ENCODE data around the gene D2HGDH.
"Not testable (repeated sequence)": the region's sequence is repeated elsewhere in the genome, so short reads cannot be mapped to it uniquely, and the experiment has no call there.

Gene D2HGDH

DNA sequence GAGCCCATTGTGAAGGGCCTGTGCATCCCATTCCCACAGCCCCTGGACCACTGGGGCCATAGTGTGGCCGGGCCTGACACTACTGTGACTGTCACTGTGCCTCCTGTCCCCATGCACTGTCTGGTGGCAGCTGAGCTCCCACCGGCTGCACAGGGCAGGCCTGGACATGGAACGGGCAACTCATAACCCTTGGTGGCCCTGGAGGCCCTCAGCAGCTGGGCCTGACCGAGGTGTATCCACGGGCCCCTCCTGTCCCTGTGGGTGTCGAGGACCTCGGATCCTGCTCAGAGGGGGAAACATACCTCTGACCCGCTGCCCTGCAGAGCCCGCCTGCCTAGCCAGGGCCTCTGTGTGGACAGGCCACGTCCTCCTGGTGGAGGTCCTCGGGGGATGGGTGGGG, 34.4 kb downstream of the D2HGDH start:
- no peak for DNase-seq (ENCODE audit: low read depth)

DNA sequence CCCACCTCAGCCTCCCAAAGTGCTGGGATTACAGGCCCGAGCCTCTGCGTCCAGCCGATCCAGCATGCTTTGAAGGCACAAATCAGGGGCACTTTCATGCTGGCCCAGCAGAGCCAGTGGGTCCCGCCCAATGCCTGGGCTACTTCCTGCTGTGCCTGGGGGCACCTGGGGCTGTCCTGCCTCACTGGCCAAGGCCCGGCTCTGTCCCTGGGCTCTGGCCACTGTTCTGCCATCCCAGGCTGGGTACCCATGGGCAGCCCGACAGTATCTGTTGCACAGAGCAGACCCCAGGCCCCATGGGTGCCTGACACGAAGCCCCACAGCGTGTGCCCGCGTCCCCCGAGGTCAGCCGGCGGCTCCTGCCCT, 35.4 kb downstream of the D2HGDH start:
- no peak for DNase-seq (ENCODE audit: low read depth)

DNA sequence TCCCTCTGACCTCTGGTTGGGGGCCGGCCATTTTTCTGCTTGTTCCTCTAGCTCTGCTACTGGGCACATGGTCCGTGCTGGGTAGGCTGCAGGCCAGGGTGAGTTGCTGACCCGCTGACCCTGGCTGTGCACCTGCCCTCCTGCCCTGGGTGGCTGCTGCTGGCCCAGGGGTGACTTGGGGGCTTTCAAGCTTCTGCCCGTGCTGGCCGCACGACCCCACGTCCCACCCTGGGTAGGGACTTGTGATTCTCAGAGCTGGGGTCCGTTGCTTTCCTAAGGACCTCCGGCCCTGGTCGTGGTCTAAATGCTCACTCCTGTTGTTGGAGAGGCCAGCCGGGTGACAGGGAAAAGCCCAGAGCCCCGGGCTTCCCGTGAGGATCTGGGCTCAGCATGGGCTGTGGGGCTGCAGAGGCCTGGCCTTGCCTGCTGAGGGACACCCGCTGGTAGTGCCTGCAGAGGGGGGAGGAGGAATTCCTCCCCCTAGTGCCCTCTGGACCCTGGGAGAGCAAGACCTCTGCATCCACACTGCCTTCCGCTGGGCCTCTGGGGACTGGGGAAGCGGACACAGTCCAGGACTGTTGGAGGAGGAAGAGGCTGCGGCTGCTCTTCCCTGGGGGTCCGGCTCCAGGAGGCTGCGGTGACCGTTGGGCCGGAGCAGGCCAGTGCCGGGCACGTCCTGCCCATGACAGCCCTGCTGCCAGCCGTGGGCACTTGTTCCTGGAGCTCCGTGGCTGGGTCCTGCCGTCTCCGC, 35.9 kb downstream of the D2HGDH start:
- DNase-seq (ENCODE audit: low read depth): no peak

DNA sequence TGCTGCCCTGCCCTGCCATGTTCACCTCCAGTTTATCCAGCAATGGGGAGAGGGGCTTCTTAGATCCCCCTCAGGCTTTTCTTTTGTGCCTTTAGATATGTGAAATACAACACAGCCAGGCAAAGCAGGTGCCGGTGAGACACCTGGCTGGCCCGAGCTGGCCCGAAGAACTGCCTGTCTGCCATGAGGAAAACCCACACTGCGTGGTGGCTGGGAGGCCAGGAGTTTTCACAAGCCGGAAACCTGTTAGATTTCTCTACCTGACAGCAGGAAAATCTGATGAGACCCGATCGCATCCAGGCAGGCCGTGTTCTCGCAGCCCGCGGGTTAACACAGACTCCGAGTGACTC, 36.5 kb downstream of the D2HGDH start:
- DNase-seq (ENCODE audit: low read depth): no peak

DNA sequence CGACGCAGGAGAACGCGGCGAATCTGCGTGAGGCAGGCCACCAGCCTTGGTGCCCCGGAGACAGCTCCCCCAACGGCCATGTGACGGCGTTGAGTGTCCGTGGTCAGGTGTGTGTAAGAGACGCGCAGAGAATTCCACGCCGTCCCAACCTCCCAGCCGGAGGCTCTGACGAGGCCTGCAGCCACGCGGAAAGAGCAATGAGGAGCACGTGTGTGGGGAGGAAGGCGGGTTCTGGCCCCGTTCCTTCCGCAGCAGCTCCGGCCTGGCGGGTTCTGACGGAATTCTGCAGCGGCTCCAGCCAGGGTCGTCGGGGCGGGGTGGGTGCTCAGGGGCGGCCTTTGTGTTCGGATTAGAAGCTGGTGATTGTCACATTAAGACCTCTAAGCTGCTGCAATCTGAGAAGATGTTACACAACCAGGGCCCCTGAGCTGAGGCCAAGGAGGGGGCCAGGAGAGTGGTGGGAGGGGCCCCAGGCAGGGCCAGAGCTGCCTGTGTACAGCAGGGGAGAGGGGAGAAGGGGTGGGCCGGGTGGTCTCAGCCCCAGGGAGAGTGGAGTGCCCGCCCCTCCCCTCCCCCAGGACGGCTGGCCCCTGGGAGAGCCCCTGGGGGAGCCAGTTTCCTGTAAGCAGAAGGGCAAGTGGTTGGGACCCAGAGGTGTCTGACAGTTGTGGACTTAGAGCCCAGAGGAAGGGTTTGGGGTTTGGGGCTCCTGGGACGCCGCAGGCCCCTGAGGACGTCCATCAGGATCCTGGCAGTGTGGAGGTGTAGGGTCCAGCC, 37.0 kb downstream of the D2HGDH start:
- DNase-seq (ENCODE audit: low read depth): no peak

DNA sequence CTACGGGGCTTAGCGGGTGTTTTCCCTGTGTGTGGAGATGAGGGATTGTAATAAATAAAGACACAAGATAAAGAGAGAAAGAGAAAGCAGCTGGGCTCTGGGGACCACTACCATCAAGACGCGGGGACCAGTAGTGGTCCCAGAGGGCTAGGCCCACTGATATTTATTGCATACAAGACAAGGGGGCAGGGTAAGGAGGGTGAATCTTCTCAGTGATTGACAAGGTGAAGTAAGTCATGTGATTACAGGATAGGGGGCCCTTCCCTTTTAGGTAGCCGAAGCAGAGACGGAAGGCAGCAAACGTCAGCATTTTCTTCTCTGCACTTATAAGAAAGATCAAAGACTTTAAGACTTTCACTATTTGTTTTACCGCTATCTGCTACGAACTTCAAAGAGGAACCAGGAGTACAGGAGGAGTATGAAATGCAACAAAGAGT, 37.7 kb downstream of the D2HGDH start:
- no peak for DNase-seq (ENCODE audit: low read depth)

DNA sequence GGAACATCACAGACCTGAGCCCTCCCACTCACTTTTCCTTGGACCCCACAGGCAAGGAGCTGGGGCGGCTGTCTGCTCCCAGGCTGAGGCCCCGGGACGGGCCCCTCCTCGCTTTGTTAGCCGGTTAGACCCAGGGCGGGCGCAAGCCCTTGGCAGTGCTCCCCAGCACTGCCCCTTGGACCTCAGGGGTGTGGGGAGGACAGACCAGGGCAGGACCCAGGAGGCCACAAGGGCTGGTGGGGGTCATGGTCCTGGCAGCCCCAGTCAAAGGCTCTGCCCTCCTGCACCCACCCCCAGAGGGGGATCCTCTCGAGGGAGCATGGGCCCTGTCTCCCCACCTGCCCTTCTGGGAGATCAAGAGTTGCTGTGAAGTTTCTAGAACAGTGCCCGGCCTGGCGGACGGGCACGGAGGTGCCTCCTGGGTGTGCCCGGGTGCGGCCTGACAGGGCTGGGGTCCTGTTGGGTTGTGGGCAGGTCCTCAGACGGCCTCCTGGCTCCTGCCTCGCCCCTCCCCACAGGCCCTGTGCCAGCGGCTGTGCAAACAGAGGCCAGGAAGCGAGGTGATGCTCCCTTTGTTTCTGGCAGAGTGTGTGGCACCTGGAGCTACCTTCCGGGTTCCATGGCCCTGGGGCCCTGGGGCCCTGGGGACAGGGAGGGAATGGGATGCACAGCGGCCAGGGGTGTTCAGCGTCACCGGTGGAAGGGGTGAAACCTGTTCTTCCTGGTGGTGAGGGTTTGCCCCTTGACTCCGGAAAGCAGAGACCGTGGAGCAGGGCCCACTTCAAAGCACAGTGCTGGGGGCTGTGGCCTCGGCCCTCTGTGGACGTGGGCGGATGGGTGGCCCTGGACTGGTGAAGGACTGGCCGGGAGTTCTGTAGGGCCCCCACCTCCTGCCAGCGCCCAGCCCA, 39.3 kb downstream of the D2HGDH start:
- DNase-seq (ENCODE audit: low read depth): no peak

DNA sequence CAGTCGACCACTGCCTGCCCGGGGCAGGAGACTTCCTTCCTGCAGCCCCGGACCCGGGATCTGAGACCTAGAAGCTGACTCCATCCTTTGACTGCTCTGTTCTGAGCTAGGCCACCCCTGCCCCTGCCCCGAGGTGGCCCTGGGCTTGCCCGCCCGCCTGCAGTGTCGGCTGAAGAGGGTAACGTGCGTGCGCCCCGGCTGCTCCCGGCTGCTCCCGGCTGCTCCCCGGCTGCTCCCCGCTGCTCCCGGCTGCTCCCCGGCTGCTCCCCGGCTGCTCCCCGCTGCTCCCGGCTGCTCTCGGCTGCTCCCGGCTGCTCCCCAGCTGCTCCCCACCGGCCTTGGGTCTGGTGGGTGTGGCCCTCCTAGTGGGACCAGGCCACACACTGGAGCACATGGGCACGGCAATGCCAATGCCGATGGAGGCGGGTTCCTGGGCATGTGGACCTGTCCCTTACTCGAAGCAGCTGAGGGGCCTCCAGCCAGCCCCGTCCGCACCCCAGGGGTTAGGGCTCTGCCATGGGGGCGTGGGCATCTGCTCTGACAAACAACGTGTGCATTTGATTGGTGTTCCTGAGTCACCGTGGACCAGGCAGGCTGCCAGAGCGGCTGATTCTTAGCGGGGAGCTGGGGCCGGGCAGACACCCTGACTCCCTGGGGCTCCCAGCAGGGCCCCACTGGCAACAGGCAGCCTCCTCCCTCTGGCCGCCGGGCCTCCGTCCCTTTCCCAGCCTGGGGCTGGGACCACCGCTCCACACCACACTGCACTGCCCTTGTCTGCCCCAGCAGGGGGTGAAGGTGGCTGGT, 40.2 kb downstream of the D2HGDH start:
- no peak for DNase-seq (ENCODE audit: low read depth)

DNA sequence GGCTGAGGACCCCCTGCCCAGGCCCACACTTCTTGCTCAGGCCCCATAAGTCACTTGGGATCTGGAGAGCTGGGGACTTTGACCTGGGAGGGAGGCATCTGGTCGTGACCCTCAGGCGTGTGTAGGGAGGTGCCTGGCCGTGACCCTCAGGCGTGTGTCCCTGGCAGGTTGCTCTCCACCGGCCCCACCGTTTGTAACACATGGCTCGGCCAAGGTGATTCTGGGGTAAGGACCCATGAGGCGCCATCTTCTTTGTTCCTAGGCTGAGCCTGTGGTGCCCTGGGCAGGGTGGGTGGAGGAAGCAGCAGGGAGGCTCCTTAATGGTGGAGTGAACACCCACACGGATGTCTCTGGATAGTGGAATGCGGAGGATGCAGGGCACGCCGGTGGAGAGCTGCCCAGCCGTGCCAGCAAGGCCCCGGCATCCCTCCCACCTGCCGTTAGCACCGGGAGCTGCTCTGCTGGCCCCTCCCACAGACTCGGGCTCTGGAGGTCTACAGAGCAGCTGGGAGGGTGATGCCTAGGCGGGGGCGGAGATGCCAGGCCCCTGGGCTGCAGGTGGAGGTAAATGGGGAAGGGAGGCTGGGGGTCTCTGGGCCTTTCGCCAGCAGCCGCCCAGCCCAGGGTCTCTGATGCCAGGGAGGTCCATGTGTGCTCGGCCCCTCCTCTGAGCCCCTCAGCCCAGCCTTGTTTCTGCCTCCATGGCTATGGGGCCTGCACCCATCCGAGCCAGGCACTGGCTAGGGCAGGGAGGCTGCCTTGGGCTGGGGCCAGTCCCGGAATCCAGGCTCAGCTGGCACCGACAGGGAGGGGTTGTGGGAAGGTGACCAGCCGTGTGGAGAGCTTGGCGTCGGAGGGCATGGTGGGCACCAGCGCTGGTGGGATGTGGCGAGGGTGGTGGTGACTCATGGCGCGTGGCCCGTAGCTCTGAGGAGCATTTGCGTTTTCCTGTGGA, 41.1 kb downstream of the D2HGDH start:
- no peak for DNase-seq (ENCODE audit: low read depth)

DNA sequence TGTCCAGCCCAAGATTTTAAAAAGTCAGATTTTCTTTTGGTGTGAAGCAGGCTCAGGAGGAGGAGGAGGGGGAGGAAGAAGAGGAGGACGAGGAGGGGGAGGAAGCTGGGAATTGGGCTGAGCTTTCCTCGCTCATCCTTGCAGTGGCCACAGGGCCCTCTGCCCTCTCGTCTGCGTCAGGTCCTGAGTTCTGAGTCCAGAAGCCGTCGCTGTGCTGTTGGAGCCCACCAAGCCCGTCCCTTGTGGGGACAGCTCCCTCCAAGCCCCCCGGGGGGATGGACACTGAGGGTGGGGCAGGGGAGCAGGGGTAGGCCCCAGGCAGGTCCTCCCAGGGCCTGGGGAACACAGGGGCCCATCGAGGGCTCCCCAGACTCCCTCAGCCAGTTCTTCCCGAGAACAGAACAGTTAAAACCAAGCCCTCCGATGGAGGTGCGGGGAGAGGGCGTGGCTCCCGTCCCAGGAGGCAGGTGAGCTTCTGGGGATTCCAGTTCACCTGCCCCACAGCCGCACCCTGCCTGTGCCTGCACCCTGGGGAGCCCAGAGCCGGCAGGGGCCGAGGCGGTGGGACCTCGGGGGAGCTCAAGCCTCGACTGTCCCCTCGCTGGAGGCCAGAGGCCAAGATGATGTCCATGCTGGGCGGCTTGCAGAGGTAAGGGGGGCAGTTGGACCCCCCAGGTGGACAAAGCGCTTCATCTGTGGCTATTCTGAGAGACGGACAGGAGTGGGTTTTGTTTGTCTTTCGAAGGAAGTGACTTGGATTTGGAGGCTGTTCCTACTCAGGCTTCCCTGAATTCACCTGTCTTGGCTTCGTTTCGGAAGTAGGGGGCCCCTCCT, 42.1 kb downstream of the D2HGDH start, which contains the start of gene GAL3ST2:
TSS of gene GAL3ST2 (plus strand) at position 487 of the 834 bp plus-strand sequence. CDS start at position 621, 134 bp downstream.
- no peak for DNase-seq (ENCODE audit: low read depth)

DNA sequence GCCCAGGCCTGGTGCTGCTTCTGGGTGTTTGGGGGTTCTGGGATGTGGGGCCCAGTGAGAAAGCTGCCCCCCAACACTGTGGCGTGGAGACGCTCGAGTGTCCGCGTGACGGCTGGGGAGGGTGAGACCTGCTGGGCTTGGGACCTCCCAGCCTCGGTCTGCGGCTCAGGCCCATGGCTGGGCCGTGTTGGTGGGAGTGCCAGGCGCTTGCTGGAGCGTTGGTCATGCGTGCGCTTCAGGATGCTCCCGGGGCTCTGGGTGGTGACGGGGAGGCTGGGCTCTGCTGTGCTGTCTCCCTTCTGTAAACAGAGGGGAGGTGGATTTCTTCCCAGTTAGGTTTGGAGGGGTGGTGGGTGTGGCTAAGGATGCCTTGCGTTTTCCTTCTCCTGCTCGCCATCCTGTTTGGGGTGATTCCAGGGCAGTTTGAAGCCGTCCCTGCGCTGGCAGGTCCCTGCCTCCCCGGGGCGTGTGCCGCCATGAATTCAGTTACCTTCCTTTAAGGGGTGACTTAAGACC, 42.8 kb downstream of the D2HGDH start:
- DNase-seq (ENCODE audit: low read depth): no peak

DNA sequence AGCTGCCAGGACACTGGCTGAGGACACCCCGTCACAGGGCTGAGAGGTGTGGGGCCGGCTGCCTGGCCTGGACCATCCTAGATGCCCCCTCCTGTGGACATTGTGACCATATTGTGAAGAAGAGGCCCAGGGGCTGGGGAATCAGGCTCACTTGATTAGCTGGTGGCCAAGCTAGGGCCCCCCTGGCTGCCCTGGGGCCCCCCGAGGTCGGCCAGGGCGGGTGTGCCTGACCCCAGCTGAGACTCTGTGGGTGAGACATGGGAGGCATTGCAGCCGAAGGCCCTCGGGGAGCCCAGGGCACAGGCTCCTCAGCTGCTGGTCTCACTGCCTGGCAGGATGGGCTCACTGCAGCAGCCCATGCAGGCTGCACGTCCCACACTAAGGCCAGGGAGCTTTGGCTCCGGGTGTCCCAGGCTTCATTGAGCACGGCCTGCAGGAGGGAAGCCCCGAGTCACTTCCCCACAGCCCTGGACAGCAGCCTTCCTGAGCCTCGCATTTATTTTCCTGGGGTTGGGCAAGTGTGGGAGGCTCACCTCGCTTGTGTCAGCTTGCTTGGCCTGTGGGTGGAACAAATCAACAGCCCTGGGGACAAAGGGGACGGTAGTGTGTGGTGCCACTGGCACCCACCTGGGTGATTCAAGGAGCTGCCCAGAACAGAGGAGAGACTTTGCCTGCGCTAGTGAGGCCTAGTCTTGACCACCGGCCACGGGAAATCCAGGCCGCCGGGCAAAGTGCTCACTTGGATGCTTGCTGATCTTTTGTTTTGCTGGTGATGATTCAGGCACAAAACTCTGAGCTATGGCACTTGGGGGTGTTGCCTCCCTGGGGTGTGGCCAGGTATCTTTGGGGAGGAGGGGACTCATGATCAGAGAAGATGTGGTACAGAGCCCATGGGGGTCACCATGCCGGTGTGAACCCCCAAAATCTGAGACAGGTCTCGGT, 43.5 kb downstream of the D2HGDH start:
- DNase-seq (ENCODE audit: low read depth): no peak

DNA sequence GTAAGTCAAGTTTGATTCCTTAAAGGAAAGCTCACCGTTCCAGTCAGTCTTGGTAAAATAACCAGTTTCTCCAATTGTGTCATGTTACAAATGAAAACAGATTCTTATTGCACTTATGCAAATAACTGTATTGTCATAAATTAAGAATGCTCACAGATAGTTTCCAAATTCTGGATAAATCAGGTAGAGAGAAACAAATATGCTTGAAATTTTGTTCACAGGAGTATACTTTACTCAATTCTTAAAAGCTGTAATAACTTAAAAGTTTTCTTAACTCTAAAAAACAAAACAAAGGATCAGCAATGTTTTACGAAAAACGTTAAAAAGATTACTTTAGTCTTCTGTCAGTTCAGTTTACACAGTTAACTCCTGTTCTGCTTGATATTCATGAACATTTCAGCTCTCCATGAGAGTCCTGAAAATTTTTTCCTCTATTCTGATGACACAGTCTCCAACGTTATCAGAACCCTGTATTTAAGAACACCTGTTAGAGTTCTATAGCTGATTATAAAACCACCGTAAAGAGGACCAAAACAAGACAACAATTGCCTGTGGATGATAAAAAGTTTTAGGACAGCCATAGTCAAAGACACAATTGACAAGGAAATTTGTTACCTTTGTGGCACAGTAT, 46.6 kb downstream of the D2HGDH start:
- no peak for DNase-seq (ENCODE audit: low read depth)

DNA sequence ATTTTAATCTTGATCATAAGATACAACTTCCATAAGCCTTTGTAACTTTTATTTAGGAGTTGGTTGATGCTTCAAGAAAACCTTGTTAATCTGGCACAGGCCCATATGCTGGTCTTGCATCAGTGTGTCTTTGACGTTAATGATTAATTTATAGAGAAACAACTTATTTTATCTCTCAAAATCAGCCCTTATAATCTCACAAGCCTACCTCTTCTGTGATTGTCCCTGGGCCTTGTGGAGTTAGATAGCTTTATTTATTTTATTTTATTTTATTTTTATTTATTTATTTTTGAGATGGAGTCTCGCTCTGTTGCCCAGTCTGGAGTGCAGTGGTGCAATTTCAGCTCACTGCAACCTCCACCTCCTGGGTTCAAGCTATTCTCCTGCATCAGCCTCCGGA, 47.6 kb downstream of the D2HGDH start:
- DNase-seq (ENCODE audit: low read depth): not testable (repeated sequence)

DNA sequence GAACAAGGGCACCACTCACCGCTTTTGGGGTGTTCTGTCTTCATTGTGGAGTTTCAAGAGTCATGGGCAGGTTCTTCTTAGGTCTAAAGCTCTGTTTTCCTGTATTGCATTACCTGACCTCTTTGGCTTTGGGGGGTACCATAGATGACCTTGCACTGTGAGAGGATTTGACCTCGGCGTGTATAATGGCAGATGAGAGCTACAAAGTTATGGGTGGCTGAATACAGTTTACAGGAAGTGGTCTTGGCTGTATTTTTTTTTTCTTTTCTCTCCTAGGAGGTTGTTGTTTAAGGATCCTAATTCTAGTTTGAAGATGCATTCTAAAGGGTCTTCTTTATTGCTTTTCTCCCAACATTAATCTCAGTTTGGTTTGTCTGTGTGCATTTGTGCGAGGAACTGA, 53.7 kb downstream of the D2HGDH start:
- no peak for DNase-seq (ENCODE audit: low read depth)

DNA sequence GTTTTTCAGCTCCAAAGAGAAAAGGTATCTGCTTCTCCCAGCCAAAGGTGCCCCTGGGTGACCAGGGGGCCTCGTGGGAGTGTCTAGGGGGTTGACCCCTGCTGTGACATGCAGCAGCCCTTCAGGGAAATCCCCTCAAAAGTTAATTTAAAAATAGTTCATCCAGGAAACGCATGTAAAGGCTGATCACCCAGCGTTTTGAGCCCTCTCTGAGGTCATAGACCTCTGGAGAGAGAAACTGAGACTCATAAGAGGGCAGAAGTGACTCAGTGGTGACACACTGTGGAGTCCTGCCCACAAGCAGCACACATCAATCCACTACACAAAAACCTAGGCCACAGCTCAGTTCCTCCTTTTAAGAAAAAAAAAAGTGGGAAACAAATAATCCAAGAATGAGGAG, 54.1 kb downstream of the D2HGDH start:
- no peak for DNase-seq (ENCODE audit: low read depth)

DNA sequence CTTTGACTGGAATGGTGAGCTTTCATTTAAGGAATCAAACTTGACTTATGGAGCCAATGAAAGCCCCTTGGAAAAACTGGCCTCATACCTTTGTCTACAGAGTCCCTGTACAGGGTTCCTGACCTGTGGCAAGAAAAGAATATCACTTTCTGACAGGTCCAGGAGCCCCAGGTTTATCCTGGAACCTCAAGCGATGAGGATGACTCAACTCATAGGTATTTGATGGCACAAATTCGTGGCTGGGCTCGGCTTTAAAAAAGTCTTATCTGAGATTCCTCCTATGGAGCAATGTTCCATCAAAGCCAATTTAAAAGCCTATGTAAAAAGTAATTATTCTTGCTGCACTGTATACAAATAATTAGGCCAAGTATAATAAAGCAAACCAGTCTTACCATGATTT, 57.0 kb downstream of the D2HGDH start:
- DNase-seq (ENCODE audit: low read depth): not testable (repeated sequence)

DNA sequence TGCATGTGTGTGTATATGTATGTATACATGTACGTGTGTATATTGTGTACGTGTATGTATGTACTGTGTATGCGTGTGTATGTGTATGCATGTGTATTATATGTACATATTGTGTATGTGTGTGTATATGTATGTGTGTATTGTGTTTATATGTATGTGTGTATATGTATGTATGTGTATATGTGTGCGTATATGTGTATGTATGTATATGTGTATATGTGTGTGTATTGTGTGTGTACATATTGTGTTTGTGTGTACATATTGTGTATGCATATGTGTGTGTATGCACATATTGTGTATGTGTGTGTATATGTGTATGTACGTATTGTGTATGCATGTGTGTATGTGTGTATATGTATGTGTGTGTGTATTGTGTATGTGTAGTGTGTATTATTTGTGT, 59.0 kb downstream of the D2HGDH start:
- DNase-seq (ENCODE audit: low read depth): no peak
